GM21723 (cell line): ENCODE results near the gene SLC26A6.

Experiments used
- ATAC-seq: cut with Tn5 transposase; IDR thresholded peaks from one replicate; pipeline ENCODE4 v1.9.1; 2021; ENCODE audit warnings: mild to moderate bottlenecking, moderate library complexity; ENCODE audit not compliant: unreplicated experiment

Gene SLC26A6

GRCh38 chr3:48635222-48636021 lies at the start of gene SLC26A6:
Gene SLC26A6, minus strand, starts transcription at chr3:48635461. Its CDS starts 68 bp downstream, at chr3:48635393.
- peak; percentile 88 for ATAC-seq

DNA sequence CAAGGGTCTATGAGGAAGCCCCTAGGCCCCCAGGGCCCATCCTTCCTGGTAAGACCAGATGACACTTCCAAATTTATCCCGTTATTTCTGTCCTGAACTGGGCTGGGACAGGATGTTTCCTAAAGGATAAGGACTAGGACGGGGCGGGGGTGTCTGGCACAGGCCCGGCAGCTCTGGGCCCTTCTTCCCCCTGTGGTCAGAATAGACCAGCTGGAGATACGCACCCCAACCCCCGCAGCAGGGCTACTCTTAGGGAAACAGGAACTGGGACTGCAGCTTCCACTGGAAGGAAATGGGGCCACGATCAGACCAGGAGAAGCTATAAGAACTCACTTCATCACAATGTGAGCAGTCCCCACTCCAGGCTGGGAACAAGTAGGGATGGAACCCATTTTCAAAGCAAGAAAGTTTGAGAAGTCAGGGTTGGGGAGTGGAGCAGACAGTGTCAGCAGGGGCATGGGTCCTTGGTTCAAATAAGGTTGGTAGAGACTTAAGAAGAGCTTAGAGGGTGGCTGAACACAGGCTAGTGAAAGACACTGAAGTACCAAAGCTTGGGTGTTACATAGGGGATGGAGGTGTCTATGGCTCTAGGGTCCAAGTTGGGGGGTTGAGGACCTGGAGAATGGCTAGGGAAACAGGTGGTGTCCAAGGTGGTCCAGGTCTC lies 49.4 kb upstream of the SLC26A6 start:
- ATAC-seq: no peak

DNA sequence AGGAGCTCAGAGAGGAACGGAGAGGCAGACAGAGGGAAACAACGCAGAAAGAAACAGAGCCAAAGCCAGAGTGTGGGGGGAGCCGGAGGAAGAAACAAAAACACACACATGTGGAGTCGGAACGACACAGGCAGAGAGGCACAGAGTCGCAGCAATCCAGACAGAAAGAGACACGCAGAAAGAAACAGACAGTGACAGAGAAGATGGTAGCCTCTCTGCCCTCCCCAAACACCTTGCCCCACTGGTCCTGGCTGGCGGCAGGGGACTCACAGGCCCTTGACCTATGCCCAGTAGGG lies 48.7 kb upstream of the SLC26A6 start:
- ATAC-seq: no peak

DNA sequence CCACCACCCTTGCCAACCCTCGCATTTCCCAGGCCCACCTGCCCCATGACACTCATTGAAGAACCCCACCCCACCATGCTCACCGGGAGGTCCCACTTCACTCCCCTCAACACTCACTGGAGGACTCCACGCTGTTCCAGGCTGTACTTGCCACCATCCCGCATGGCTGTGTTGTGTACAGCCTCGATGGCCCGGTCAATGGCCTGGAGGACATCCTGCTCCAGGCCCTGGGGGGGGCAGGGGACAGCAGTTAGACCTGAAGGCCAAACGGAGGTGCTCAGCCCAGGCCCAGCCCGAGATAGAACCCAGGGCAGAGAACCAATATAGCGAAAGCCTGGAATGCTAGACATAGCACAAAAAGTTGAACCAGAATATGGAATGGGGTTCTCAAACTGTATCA lies 47.5 kb upstream of the SLC26A6 start:
- ATAC-seq: no peak

DNA sequence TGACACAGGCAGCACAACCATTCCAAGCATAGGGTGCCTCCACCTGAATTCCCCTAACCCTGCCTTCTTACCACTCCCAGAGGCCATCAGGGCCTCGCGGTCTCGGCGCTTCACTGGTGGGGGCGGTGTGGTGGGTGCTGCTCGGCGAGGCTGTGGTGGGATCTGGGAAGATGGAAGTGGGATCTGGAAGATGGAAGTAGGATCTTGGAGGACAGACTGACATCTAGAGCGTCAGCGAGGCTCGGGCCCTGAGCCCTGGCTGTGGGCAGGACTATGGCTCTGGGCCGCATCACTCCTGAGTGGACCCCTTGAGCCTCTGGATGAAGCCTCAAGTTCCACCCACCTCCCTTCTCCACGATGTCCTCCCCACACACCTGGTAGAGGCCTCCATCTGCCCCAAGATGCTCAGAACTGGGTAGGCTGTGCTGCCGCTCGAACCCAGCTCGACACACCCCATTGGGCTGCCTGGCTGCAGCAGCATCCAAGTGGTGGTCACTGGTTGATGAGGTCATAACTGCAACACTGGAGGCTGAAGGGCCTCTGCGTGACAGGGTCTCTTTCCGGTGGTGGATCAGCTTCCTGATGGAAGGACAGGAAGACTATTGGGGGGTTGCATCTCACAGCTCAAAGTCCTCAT lies 46.8 kb upstream of the SLC26A6 start:
- no peak for ATAC-seq

GRCh38 chr3:48681541-48681880 lies 46.2 kb upstream of the SLC26A6 start:
- ATAC-seq: no peak

GRCh38 chr3:48680811-48681540 lies 45.7 kb upstream of the SLC26A6 start:
- no peak for ATAC-seq

GRCh38 chr3:48679411-48680391 lies 44.4 kb upstream of the SLC26A6 start:
- no peak for ATAC-seq

GRCh38 chr3:48678566-48679380 lies 43.5 kb upstream of the SLC26A6 start:
- ATAC-seq: no peak

DNA sequence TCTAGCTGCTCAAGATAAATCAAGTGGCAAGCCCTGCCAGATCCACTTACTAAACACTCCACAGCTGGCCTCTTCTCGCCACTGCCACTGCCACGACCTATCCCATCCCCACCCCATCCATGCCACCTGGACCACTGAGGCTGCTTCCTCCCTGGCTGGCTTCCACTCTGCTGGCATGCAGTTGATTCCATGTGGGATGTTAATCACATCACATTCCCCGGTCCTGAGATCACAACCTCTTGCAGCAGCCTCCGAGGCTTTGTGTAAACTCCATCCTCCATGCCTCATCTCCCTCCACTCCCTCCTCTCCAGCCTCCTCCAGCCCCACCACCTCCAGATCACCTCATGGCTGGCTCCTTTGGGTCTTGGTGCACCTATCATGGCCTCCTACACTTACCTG lies 42.8 kb upstream of the SLC26A6 start:
- no peak for ATAC-seq

- no peak for ATAC-seq
Observed at GRCh38 chr3:48674505-48674904, 39.2 kb upstream of the SLC26A6 start.

DNA sequence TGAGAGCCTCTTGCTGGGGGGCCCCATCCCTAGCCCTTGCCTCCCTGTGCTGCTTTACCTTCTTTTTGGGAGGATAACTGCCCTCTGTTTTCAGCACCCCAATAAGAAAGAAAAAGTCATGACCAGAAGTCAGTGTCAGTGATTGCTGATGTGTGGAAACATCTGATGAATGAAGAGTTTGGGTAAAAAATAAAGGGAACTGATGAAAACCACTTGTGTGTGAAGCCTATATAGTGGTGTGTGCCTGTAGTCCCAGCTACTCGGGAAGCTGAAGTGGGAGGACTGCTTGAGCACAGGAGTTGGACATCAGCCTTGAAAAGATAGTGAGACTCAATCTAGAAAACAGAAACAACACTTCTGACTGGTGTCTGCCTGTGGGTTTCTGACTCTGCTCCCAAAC lies 37.3 kb upstream of the SLC26A6 start:
- no peak for ATAC-seq

GRCh38 chr3:48664929-48665328 lies 29.7 kb upstream of the SLC26A6 start:
- no peak for ATAC-seq

GRCh38 chr3:48664313-48664644 lies 29.0 kb upstream of the SLC26A6 start:
- no peak for ATAC-seq

DNA sequence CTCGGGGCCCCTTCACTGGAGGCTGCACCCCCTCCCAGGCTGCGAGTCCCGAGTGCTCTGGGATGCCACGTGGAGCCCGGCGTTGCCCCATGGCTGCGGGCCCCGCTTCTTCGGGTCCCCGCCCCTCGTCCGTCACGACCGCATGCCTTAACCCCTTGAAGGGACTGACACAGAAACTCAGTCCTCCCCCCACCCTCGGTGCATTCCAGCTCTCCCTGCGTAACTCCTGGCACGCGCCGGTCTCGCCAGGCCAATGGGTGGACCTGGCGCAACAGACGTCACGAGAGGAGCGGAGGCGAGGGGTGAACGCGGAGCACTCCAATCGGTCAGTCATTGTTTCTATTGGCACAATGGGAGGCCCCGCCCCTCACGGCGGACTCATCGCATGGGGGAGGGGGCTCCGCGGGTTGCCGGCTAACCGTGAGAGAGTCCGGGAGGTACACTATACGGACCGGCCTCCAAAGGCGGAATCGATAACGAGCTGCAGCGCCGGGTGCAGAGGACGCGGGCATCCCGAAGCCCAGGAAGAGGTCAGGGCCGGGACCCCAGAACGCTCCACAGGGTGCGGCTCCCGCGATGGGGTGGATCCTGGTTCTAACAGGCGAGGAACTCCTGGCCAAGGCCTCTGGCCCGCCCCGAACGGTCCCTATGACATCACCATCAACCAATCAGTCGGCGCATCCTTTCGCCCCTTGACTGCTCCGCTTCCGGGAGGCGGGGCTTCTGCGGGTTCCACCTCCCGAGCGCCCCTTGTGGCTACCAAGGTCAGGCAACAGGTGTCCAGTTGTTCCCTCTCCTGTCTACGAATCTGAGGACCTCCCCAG lies 28.4 kb upstream of the SLC26A6 start:
- peak; percentile 85 for ATAC-seq

DNA sequence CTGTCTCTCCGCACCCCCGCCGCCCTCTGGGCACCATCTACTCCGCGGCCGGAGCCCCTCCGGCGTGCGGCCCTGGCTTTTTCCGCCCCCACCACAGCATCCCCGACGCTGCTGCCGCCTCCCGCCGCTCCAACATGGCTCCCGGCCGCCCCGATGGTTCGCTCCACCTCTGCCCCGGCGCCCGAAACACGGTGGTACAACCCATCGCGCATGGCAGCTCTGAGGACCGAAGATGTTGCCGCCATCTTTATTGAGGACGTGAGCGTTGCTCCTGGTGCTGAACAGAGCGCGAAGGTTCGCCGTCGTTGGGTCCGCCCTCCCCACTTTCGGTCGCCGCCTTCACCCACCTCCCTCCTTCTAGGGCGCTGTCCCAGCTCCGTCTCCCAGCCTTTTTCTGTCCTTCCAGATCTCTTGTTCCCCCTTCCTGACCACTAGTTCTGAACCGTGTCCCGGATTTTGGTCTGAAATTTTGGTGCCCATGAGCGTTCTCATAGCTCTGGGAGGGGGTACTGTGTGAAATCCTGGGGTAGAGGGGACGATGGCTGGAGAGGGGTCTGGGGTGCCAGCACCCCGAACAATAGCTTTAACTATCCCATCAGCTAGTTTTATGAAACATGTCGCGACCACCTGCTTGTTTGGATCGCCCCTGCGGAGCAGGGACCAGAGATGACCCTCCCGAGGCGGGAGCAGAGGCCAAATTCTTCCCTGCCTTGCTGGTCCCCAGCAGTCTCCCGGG lies 27.7 kb upstream of the SLC26A6 start, which contains the start of gene CELSR3:
Gene CELSR3, minus strand, starts transcription at position 134 of the 736 bp plus-strand sequence. CDS start 252 bp downstream, outside the sequence.
- no peak for ATAC-seq

GRCh38 chr3:48662145-48662752 lies 27.0 kb upstream of the SLC26A6 start:
- ATAC-seq: no peak
